Small intestine (tissue), 7 donors: Measurements from ENCODE around the gene ZNF524. TPM values are rescaled to one million over a fixed set of nuclear protein-coding genes. Genes with fewer than 3 reads are reported as not detected.
"Not testable (repeated sequence)": the region's sequence is repeated elsewhere in the genome, so short reads cannot be mapped to it uniquely, and the experiment has no call there.

ENCODE experiments used
- DNase-seq, 2 donors: peaks; one replicate each; pipeline versions ENCODE4 v3.0.0 to v3.0.0-alpha.2; 2013
- FAIRE-seq: peaks from 2 replicates; lab custom pipeline; 2012; peaks lifted over from hg19 to GRCh38; lab: Jason Lieb, UNC
- H3K27ac ChIP-seq, 3 donors: one replicate each; pipeline ENCODE4 v1.5.1; 2013; ENCODE audit warnings: low read length in 2 of 3, mild to moderate bottlenecking in 2 of 3, control low read depth in 1 of 3, inconsistent platforms in 1 of 3, low read depth in 1 of 3, moderate library complexity in 1 of 3
- H3K27me3 ChIP-seq, 3 donors: one replicate each; pipeline ENCODE4 v1.6.1; 2013; ENCODE audit warnings: low read length in 3 of 3, inconsistent platforms in 1 of 3; ENCODE audit not compliant: control insufficient read depth in 3 of 3, insufficient read depth in 3 of 3
- H3K36me3 ChIP-seq, 3 donors: one replicate each; pipeline ENCODE4 v1.6.1; 2013; ENCODE audit warnings: low read length in 3 of 3, inconsistent platforms in 1 of 3, low read depth in 1 of 3, mild to moderate bottlenecking in 1 of 3, moderate library complexity in 1 of 3; ENCODE audit not compliant: control insufficient read depth in 3 of 3, insufficient read depth in 2 of 3
- H3K4me1 ChIP-seq, 3 donors: one replicate each; pipeline ENCODE4 v1.6.1; 2013; ENCODE audit warnings: low read length in 2 of 3, inconsistent platforms in 1 of 3, low read depth in 1 of 3, mild to moderate bottlenecking in 1 of 3, moderate library complexity in 1 of 3; ENCODE audit not compliant: control insufficient read depth in 3 of 3, insufficient read depth in 2 of 3
- H3K4me3 ChIP-seq, 3 donors: one replicate each; pipeline ENCODE4 v1.5.1; 2013; ENCODE audit warnings: low read length in 3 of 3, control low read depth in 1 of 3, inconsistent platforms in 1 of 3, low read depth in 1 of 3, mild to moderate bottlenecking in 1 of 3, moderate library complexity in 1 of 3
- H3K9me3 ChIP-seq, 2 donors: one replicate each; pipeline ENCODE4 v1.6.1; 2013; ENCODE audit warnings: low read depth in 1 of 2, low read length in 1 of 2; ENCODE audit not compliant: control insufficient read depth in 2 of 2, insufficient read depth in 1 of 2
- WGBS, 3 donors: extraction: QIAGEN DNeasy Blood & Tissue Kit; methylation state at CpG; one replicate each; pipeline ENCODE4 v1.1.7; 2013; 5-methylcytosine and 5-hydroxymethylcytosine counted together
- polyA plus RNA-seq, 4 donors: library from polyadenylated mRNA; stranded (reverse) in 3 of 4; unstranded in 1 of 4; fragments of 200-250 nt in 3 of 4; fragments of 120-200 nt in 1 of 4; gene quantifications; one replicate each; pipeline versions ENCODE4 v1.2.1 to v1.2.3, GENCODE V29; 2013
- donor health status: healthy with polysubstance abuse.
- donor health status: control.
- donor health status: control.
- donor health status: Bipolar disorder and iron deficiency.
- donor health status: healthy.

The ZNF524 gene
- polyA plus RNA-seq, 4 donors = 23.2 to 63.5 (median 45.7) TPM

GRCh38 chr19:55578031-55578760 is 21.9 kb upstream of the ZNF524 start:
- FAIRE-seq (no peak), DNase-seq (no peak)
- no peaks in the 10 kb centered on the region for H3K9me3 ChIP-seq
- H3K27ac ChIP-seq = no peak overlapping the region
- H3K4me3 ChIP-seq = no peak overlapping the region
- H3K27me3 ChIP-seq = no peaks in the 10 kb centered on the region
- WGBS, 3 donors = 95 to 97% (median 96%) methylated on average over 55 to 83 of the region's 83 CpGs
- H3K36me3 ChIP-seq = peaks cover 0 to 21% (median 10%) of the 10 kb centered on the region in 3 donors
- H3K4me1 ChIP-seq = no peaks in the 10 kb centered on the region

- H3K4me1 ChIP-seq = no peaks in the 10 kb centered on the region
- DNase-seq = no peak
- 93 to 94% (median 93%) methylated on average over 69 to 90 of the region's 90 CpGs for WGBS, 3 donors
- no peaks in the 10 kb centered on the region for H3K27me3 ChIP-seq
- H3K36me3 ChIP-seq = peaks cover 0 to 21% (median 10%) of the 10 kb centered on the region in 3 donors
- peak overlapping the region in 1 of 3 donors; percentile 88 for H3K4me3 ChIP-seq
- no peak overlapping the region for H3K27ac ChIP-seq
- no peaks in the 10 kb centered on the region for H3K9me3 ChIP-seq
- FAIRE-seq = no peak
Measured at GRCh38 chr19:55578761-55579747, 21.0 kb upstream of the ZNF524 start.

DNA sequence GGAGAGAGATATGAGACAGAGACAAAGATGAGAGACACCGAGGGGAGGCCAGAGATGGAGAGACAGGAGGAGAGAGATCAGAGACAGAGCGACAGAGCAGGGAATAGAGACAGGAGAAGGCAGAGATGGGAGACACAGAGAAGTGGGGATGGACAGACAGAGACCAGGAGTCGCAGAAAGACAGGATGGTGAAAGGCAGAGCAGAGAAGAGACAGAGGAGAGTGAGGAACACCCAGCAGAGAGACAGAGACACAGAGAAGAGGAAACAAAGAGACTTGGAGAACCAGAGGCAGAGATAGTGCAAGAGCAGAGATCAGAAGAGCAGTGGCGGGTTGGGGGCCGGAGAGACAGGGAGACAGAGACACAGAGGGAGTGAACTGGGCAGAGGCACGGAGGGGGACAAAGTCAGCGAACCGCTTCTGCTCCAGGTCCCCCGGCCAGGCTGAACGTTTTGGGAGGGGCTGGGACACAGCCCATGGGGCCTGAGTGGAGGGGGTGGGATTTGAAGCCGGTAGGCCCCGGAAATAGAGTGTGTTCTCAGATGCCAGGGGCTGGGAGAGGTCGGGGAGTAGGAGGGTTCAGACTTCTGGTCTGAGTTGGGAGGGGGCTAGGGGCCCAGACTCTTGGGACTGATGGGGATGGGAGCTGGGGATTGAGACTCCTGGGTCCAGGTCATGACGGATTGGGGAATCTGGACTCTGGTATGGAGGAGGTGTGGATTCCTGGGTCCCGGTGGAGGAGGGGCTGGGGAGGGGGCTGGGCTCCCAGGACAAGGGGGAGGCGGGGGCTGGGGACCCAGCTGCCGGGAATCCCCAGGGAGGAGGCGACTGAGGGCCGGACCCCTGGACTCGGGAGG is 20.1 kb upstream of the ZNF524 start:
- H3K4me3 ChIP-seq = peak overlapping the region; percentile 67 to 88 (median 83)
- peak overlapping the region in 2 of 3 donors; percentile 85 to 87 for H3K27ac ChIP-seq
- WGBS, 3 donors = 10 to 13% (median 12%) methylated on average over 16 to 20 of the region's 20 CpGs
- DNase-seq (peak in 1 of 2 donors; percentile 55), FAIRE-seq (no peak)
- H3K27me3 ChIP-seq = no peaks in the 10 kb centered on the region
- peaks cover 0 to 21% (median 10%) of the 10 kb centered on the region in 3 donors for H3K36me3 ChIP-seq
- H3K4me1 ChIP-seq = no peaks in the 10 kb centered on the region
- no peaks in the 10 kb centered on the region for H3K9me3 ChIP-seq

DNA sequence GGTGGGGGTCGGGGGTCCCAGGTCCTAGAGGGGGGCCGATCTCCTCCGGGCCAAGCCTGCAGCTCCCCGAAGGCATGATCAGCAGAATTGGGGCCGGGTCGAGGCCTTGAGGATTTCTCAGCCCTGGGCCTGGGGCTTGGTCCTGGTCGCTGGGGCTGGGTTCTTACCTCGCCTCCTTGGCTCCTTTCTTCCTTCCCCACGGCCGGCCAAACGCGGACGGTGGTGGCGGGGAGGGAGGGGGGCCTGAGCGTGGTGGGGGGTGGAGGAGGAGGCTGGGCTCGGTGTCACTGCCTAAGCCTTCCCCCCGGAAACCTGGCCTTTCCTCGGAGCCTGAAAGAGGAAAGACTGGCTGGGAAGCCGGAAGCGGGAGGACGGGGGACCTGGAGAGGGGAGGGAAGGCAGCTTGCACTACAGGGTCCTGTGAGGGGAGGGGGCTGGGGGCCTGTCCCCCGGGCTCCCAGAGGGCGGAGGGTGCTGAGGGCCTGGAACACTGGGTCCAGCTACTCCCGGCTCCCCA is 19.4 kb upstream of the ZNF524 start, which contains the start of gene ZNF579:
Gene ZNF579, minus strand, starts transcription at position 221 of the 517 bp plus-strand sequence. CDS start 1,209 bp downstream, outside the sequence.
- no peaks in the 10 kb centered on the region for H3K9me3 ChIP-seq

DNA sequence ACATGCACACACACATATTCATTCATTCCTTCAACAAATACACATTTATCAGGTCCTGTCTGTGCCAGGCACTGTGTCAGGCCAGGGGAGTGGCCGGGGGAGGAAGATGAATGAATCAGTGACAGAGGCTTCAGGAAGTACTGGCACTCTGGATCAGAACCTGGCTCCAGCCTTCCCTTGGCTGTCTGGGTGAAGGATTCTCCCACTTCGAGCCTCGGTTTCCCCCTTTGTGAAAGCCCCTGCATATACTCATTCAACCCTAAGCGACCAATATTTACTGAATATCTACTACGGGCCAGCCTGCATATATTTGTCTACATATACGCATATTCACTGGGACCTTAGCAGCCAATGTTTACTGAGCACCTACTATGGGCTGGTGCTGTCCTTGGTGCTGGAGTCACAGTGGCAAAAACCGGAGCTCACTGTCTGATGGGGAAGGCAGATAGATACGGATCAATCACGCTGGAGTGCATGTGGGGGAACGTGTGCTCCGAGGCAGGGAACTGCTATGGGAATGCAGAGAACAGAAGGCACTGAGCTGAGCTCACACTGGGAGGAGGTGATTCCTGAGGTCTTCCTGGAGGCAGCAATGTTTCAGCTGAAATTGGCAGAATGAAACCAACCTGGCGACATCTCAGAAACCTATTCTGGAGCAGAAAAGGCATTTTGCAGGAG is 18.8 kb upstream of the ZNF524 start:
- peak in 1 of 2 donors; percentile 30 for DNase-seq

More for the DNA sequence above, 19.4 kb upstream of the ZNF524 start, which contains the start of gene ZNF579:
- DNase-seq = peak; percentile 73 to 94
- H3K4me1 ChIP-seq = peaks cover 0 to 3% (median 0%) of the 10 kb centered on the region in 3 donors
- no peak for FAIRE-seq
- H3K27me3 ChIP-seq = no peaks in the 10 kb centered on the region
- H3K36me3 ChIP-seq = peaks cover 0 to 21% (median 10%) of the 10 kb centered on the region in 3 donors
- 0 to 2% (median 1%) methylated on average over 13 to 24 of the region's 24 CpGs for WGBS, 3 donors
- H3K4me3 ChIP-seq = peak within 1 kb of the TSS; percentile 67 to 88 (median 83)
- H3K27ac ChIP-seq = peak within 1 kb of the TSS in 2 of 3 donors; percentile 85 to 87

GRCh38 chr19:55581823-55582223 is 18.3 kb upstream of the ZNF524 start:
- Histone ChIP-seq H3K27ac (peak overlapping the region in 1 of 3 donors; percentile 85), H3K36me3 (peaks cover 0 to 13% (median 10%) of the 10 kb centered on the region in 3 donors), H3K27me3 (no peaks in the 10 kb centered on the region), H3K9me3 (no peaks in the 10 kb centered on the region), H3K4me1 (peaks cover 0 to 8% (median 7%) of the 10 kb centered on the region in 3 donors), H3K4me3 (no peak overlapping the region)
- WGBS, 3 donors = 10 to 30% (median 19%) methylated on average over 6 of the region's 6 CpGs
- DNase-seq (peak in 1 of 2 donors; percentile 42), FAIRE-seq (no peak)

More for the DNA sequence above, 18.8 kb upstream of the ZNF524 start:
- no peaks in the 10 kb centered on the region for H3K9me3 ChIP-seq
- peaks cover 0 to 18% (median 10%) of the 10 kb centered on the region in 3 donors for H3K36me3 ChIP-seq
- FAIRE-seq = no peak
- peaks cover 0 to 7% (median 4%) of the 10 kb centered on the region in 3 donors for H3K4me1 ChIP-seq
- peak overlapping the region in 2 of 3 donors; percentile 51 to 85 for H3K27ac ChIP-seq
- H3K27me3 ChIP-seq = no peaks in the 10 kb centered on the region
- 23 to 33% (median 24%) methylated on average over 12 of the region's 12 CpGs for WGBS, 3 donors
- H3K4me3 ChIP-seq = peak overlapping the region; percentile 67 to 88 (median 83)

- H3K27me3 ChIP-seq, DNase-seq, H3K4me3 ChIP-seq, FAIRE-seq, H3K27ac ChIP-seq, H3K36me3 ChIP-seq, H3K9me3 ChIP-seq: not testable (repeated sequence)
- WGBS, 3 donors = 52 to 67% (median 65%) methylated on average over 4 of the region's 4 CpGs
- peaks cover 0 to 11% (median 7%) of the 10 kb centered on the region in 3 donors for H3K4me1 ChIP-seq
Measured at GRCh38 chr19:55582284-55582683, 17.8 kb upstream of the ZNF524 start.
